ENCODE results near the gene VASP. TPM values are rescaled to one million over a fixed set of nuclear protein-coding genes. Genes with fewer than 3 reads are reported as not detected.

Gene VASP
- total and polyA plus RNA-seq, 2 of the 13 experiments (the other 11 are each of a cell fraction or from before 2014, with no cell fraction given), result 41.8 to 67.1 TPM

DNA sequence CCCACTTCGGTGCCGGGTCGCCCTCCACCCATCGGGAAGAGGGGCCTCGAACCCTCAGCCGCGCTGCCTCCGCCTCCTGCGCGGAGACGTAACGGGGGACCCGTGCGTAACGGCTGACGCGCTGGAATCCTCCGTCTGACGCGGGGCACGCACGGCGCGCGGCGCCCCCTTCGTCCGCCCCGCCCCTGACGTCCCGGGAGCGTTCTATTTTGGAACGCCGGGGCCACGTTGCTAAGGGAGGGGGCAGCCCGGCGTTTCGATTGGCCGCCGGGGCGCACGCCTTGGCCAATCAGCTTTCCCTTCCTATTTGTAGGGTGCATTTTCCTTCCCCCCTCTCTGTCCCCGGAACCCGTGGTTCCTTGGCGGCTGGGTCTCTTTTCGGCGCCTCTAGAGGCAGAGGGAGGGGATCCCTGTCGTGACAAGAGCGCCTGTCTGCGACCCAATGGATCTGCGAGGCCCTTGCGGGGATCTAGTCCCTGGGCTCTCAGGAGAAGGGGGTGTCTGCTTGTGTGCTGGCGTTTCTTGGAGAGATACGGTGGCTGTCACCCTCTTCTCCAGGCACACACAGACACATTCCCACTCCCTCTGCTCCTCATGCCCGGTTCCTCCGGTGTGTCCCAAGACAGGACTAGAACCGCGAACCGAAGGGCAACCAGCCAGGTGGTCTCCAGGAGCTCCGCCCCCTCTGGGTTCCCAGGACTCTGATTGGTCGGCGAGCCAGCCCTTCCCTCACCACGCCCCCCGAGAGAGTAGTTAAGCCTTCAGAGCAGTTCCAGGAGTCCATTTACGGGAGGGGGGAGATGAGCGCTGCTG lies 37.9 kb upstream of the VASP start:
- Histone ChIP-seq H3K9me3 (ENCODE audit: low read length) (no peaks in the 10 kb centered on the region), H3K4me2 (ENCODE audit: low read depth, low read length) (peak overlapping the region; percentile 99), H3K4me1 (ENCODE audit: insufficient read depth, low read length) (peaks cover 28% of the 10 kb centered on the region), H3K9ac (ENCODE audit: insufficient read depth, low read depth, low read length) (peak overlapping the region; percentile 94), H3K27ac (ENCODE audit: extremely low read length, insufficient read depth, low read length) (peak overlapping the region; percentile 96), H3K36me3 (replicated peaks in 1 of 2; ENCODE audit: control insufficient read depth in 1 of 2, insufficient read depth in 2 of 2, low read length in 2 of 2) (no peaks in the 10 kb centered on the region), H3K79me2 (ENCODE audit: insufficient read depth, low read length) (no peaks in the 10 kb centered on the region), H3K27me3 (ENCODE audit: control insufficient read depth in 1 of 2, insufficient read depth in 2 of 2, low read length in 2 of 2) (peaks cover 0 to 3% of the 10 kb centered on the region in 2 experiments; a peak in 2 of 5 replicates), H4K20me1 (ENCODE audit: insufficient read depth, low read length) (peaks cover 5% of the 10 kb centered on the region; the same call in 1 of the 2 replicates), H2AFZ (ENCODE audit: low read length) (no peak overlapping the region), H3K4me3 (replicated peaks in 1 of 3; ENCODE audit: insufficient read depth in 1 of 3, low read depth in 2 of 3, low read length in 3 of 3) (peak overlapping the region; percentile 76 to 91 (median 89))
- no TSS peak for BruUV-seq (replicated peaks)
- in situ Hi-C loops (cut with HindIII; ENCODE audit: extremely low pct_ligation_motif_present, low pct_unique_long_range_greater_than_20kb), result no loop called here
- 1% methylated on average over 11 of the region's 66 CpGs for WGBS (ENCODE audit: low lambda C conversion rate)
- intact Hi-C loops (cut with micrococcal nuclease; ENCODE audit: unreplicated experiment), result no loop called here
- peak; percentile 87 for FAIRE-seq
- ATAC-seq, result peak; percentile 76
- peak; percentile 87 for DNase-seq (ENCODE audit: low spot score)
- ChIA-PET POLR2A (interaction anchor here (0.6 to 4.1 kb wide), 12 partner anchors 9 to 486 kb away, joined by 3 to 40 read pairs (median 4); partner anchors contain the start of genes BLOC1S3, ERCC1 and TRAPPC6A), CTCF (ENCODE audit: low intra/inter-chr PET ratio, low total read pairs) (no interaction called here)
- TF ChIP-seq ZNF251 (CRISPR knock-in tag; IDR thresholded peaks at IDR 0.05) (no peak), ZNF263 (CRISPR knock-in tag; IDR thresholded peaks at IDR 0.05) (no peak), HOXA7 (CRISPR knock-in tag; IDR thresholded peaks at IDR 0.05) (no peak), NFRKB (IDR thresholded peaks at IDR 0.05) (no peak), ZSCAN20 (CRISPR knock-in tag; IDR thresholded peaks at IDR 0.05; ENCODE audit: borderline replicate concordance) (no peak), ELF1 (CRISPR knock-in tag; IDR thresholded peaks at IDR 0.05) (peak; percentile 53; the same call in 1 of the 2 replicates), TOPORS (CRISPR knock-in tag; IDR thresholded peaks at IDR 0.05) (no peak), MXD4 (CRISPR knock-in tag; IDR thresholded peaks at IDR 0.05) (peak; percentile 78), SMAD3 (CRISPR knock-in tag; IDR thresholded peaks at IDR 0.05) (no peak), SRY (CRISPR knock-in tag; IDR thresholded peaks at IDR 0.05) (0 out of 2 replicates have a peak, but pooled peaks have one; percentile 37), MED1 (CRISPR knock-in tag; IDR thresholded peaks at IDR 0.05) (0 out of 2 replicates have a peak, but pooled peaks have one; percentile 31), GZF1 (CRISPR knock-in tag; IDR thresholded peaks at IDR 0.05) (no peak), SALL2 (CRISPR knock-in tag; IDR thresholded peaks at IDR 0.05) (no peak), HNRNPUL1 (IDR thresholded peaks at IDR 0.05; ENCODE audit: low read depth, low read length) (no peak), MAZ (IDR thresholded peaks at IDR 0.05; ENCODE audit: borderline replicate concordance, low read depth, low read length) (peak; percentile 83), MAZ (CRISPR knock-in tag; IDR thresholded peaks at IDR 0.05; ENCODE audit: low read depth) (peak; percentile 86), BRCA1 (CRISPR knock-in tag; IDR thresholded peaks at IDR 0.05) (0 out of 2 replicates have a peak, but pooled peaks have one; percentile 28), NCOA5 (CRISPR knock-in tag; IDR thresholded peaks at IDR 0.05) (no peak), CENPT (CRISPR knock-in tag; IDR thresholded peaks at IDR 0.05; ENCODE audit: low read depth) (no peak), MTA1 (CRISPR knock-in tag; IDR thresholded peaks at IDR 0.05; ENCODE audit: borderline replicate concordance) (peak; percentile 43; the same call in 1 of the 2 replicates)
- TF ChIP-seq, protein P1, sequence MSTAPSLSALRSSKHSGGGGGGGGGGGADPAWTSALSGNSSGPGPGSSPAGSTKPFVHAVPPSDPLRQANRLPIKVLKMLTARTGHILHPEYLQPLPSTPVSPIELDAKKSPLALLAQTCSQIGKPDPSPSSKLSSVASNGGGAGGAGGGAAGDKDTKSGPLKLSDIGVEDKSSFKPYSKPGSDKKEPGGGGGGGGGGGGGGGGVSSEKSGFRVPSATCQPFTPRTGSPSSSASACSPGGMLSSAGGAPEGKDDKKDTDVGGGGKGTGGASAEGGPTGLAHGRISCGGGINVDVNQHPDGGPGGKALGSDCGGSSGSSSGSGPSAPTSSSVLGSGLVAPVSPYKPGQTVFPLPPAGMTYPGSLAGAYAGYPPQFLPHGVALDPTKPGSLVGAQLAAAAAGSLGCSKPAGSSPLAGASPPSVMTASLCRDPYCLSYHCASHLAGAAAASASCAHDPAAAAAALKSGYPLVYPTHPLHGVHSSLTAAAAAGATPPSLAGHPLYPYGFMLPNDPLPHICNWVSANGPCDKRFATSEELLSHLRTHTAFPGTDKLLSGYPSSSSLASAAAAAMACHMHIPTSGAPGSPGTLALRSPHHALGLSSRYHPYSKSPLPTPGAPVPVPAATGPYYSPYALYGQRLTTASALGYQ (CRISPR knock-in tag; IDR thresholded peaks at IDR 0.05), result no peak
- TF ChIP-seq, protein P2, sequence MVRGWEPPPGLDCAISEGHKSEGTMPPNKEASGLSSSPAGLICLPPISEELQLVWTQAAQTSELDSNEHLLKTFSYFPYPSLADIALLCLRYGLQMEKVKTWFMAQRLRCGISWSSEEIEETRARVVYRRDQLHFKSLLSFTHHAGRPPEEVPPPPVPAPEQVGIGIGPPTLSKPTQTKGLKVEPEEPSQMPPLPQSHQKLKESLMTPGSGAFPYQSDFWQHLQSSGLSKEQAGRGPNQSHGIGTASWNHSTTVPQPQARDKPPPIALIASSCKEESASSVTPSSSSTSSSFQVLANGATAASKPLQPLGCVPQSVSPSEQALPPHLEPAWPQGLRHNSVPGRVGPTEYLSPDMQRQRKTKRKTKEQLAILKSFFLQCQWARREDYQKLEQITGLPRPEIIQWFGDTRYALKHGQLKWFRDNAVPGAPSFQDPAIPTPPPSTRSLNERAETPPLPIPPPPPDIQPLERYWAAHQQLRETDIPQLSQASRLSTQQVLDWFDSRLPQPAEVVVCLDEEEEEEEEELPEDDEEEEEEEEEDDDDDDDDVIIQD (CRISPR knock-in tag; IDR thresholded peaks at IDR 0.05; ENCODE audit: low read depth), result 0 out of 2 replicates have a peak, but pooled peaks have one; percentile 15
- TF ChIP-seq, protein P3, sequence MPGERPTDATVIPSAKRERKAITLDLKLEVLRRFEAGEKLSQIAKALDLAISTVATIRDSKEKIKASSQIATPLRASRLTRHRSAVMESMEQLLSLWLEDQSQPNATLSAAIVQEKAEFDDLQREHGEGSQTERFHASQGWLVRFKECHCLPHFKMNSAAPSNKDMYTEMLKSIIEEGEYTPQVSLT (CRISPR knock-in tag; IDR thresholded peaks at IDR 0.05; ENCODE audit: borderline replicate concordance, low read depth), result no peak
